Natural killer cell (primary cell): ENCODE measurements around the gene MPRIP. TPM values are rescaled to one million over a fixed set of nuclear protein-coding genes. Genes with fewer than 3 reads are reported as not detected.

Source experiments
- ATAC-seq, 3 donors: fragments of 150-1000 bp in 2 of 3; fragments of 200-7000 bp in 1 of 3; cut with Tn5 transposase; 1 replicate in 1 of 3; 2 replicates in 2 of 3; pipeline ENCODE4 v1.10.0; 2021; ENCODE audit warnings: mild to moderate bottlenecking in 2 of 3, moderate library complexity in 2 of 3
- DNase-seq, 2 donors: peaks; one replicate each; pipeline versions ENCODE4 v3.0.0 to v3.0.0-alpha.2; 2013 to 2021; ENCODE audit warnings: mixed read lengths in 1 of 2
- H3K27ac ChIP-seq: one replicate; pipeline ENCODE4 v1.5.1; 2013; ENCODE audit warnings: mild to moderate bottlenecking, low read length
- H3K27me3 ChIP-seq: one replicate; pipeline ENCODE4 v1.6.1; 2013; ENCODE audit warnings: low read length; ENCODE audit not compliant: control insufficient read depth, insufficient read depth
- H3K36me3 ChIP-seq: one replicate; pipeline ENCODE4 v1.6.1; 2013; ENCODE audit warnings: low read length; ENCODE audit not compliant: control insufficient read depth, insufficient read depth
- H3K4me1 ChIP-seq: one replicate; pipeline ENCODE4 v1.6.1; 2013; ENCODE audit warnings: low read length; ENCODE audit not compliant: control insufficient read depth, insufficient read depth
- H3K4me3 ChIP-seq: one replicate; pipeline ENCODE4 v1.5.1; 2013; ENCODE audit warnings: low read length
- H3K9me3 ChIP-seq: one replicate; pipeline ENCODE4 v1.6.1; 2013; ENCODE audit warnings: low read length; ENCODE audit not compliant: control insufficient read depth, insufficient read depth
- H3K27ac Mint-ChIP-seq, 2 donors: one replicate each; pipeline ENCODE4 v1.8.0; 2022; ENCODE audit warnings: mild to moderate bottlenecking in 2 of 2, mixed read lengths in 2 of 2, moderate library complexity in 1 of 2
- H3K27me3 Mint-ChIP-seq, 2 donors: one replicate each; pipeline ENCODE4 v1.8.0; 2022; ENCODE audit warnings: low read depth in 2 of 2, mixed read lengths in 2 of 2
- H3K36me3 Mint-ChIP-seq: one replicate; pipeline ENCODE4 v1.8.0; 2022; ENCODE audit warnings: mixed read lengths
- H3K4me1 Mint-ChIP-seq, 2 donors: one replicate each; pipeline ENCODE4 v1.8.0; 2022; ENCODE audit warnings: mixed read lengths in 2 of 2
- H3K4me3 Mint-ChIP-seq: one replicate; pipeline ENCODE4 v1.8.0; 2022; ENCODE audit warnings: mild to moderate bottlenecking, moderate library complexity, mixed read lengths
- H3K9me3 Mint-ChIP-seq, 2 donors: one replicate each; pipeline ENCODE4 v1.8.0; 2022; ENCODE audit warnings: mixed read lengths in 2 of 2
- CTCF ChIP-seq: fragments of 200-600 bp; IDR thresholded peaks from one replicate; pipeline ENCODE4 v1.8.0; 2022; ENCODE audit warnings: antibody characterized with exemption
- WGBS: methylation state at CpG from one replicate; pipeline ENCODE4 v1.1.7; 2013; ENCODE audit warnings: missing lambda C conversion rate; ENCODE audit not compliant: insufficient coverage; 5-methylcytosine and 5-hydroxymethylcytosine counted together
- intact Hi-C: fragments of 100-400 bp; cut with micrococcal nuclease; formaldehyde crosslinking; loops from one replicate; pipeline ENCODE4 v1.14.2; 2022
- total RNA-seq, 4 donors: library from RNA; stranded (reverse); fragments of 120-200 nt in 1 of 4; gene quantifications; one replicate each; pipeline versions ENCODE4 v1.2.3 to v1.2.4, GENCODE V29; 2013 to 2022

The MPRIP gene
- total RNA-seq, 3 donors from 2014 or later (not counting 1 experiment from before 2014, with no cell fraction given): 225 to 272 (median 229) TPM

DNA sequence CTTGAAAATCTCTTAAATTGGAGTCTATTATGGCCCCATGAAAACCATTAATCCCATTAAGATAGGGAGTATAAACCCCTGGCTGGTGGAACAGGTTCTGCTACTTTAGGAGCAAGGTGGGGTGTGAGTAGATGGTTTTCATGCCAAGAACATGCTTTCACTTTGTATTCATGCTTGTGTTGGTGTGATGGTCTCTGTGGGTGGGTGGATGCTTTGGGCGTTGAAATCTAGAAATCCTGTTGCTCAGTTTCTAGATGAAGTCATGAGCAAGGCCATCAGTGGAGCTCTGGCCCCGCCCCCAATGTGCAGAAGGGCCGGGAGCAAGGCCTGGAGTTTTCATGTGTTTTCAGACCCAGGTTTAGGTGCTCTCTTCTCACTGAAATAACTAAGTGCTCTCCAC lies 143.8 kb downstream of the MPRIP start:
- DNase-seq (peak in 1 of 2 donors; percentile 17), ATAC-seq (no peak)
- no peak for TF ChIP-seq CTCF
- intact Hi-C loops: no loop called here
- no peaks in the 10 kb centered on the region for H3K27me3 Mint-ChIP-seq
- H3K27ac Mint-ChIP-seq: peak overlapping the region; percentile 82 to 84
- Histone ChIP-seq H3K27me3 (no peaks in the 10 kb centered on the region), H3K9me3 (no peaks in the 10 kb centered on the region), H3K27ac (peak overlapping the region; percentile 37), H3K4me3 (no peak overlapping the region), H3K4me1 (peaks cover 33% of the 10 kb centered on the region), H3K36me3 (peaks cover 35% of the 10 kb centered on the region)
- no peak overlapping the region for H3K4me3 Mint-ChIP-seq
- H3K4me1 Mint-ChIP-seq: peaks cover 22 to 24% of the 10 kb centered on the region in 2 donors
- 68% methylated on average over 3 of the region's 3 CpGs for WGBS
- H3K36me3 Mint-ChIP-seq: no peaks in the 10 kb centered on the region
- H3K9me3 Mint-ChIP-seq: no peaks in the 10 kb centered on the region

GRCh38 chr17:17186551-17187505 lies 144.6 kb downstream of the MPRIP start:
- no peak for DNase-seq
- Mint-ChIP-seq H3K27me3 (no peaks in the 10 kb centered on the region), H3K4me1 (peaks cover 22 to 24% of the 10 kb centered on the region in 2 donors), H3K36me3 (no peaks in the 10 kb centered on the region), H3K27ac (peak overlapping the region in 1 of 2 donors; percentile 84), H3K9me3 (no peaks in the 10 kb centered on the region), H3K4me3 (no peak overlapping the region)
- peaks cover 28% of the 10 kb centered on the region for H3K36me3 ChIP-seq
- WGBS: 89% methylated on average over 14 of the region's 14 CpGs
- H3K27me3 ChIP-seq: no peaks in the 10 kb centered on the region
- no peak for ATAC-seq
- no peaks in the 10 kb centered on the region for H3K9me3 ChIP-seq
- intact Hi-C loops: no loop called here
- H3K4me1 ChIP-seq: peaks cover 30% of the 10 kb centered on the region
- no peak overlapping the region for H3K4me3 ChIP-seq
- H3K27ac ChIP-seq: no peak overlapping the region
- TF ChIP-seq CTCF: no peak

DNA sequence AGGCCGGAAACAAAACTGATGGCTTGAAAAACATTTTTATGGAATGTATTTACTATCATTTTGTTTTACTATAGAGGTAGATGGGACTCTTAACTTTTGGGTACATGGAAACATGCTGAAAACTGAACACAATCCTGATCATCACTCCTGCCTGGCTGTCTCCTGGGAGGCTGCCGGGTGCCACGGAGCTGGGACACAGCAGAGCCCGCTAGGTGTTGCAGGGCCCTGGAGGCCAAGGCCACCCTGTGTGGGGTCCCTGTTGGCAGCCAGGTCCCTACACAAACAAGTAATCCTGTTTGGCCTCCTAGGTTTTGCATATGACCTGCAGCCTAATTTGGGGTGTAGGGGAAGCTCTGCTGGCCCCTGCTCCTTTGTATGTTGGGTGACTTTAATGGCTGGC lies 146.3 kb downstream of the MPRIP start:
- 94% methylated on average over 4 of the region's 4 CpGs for WGBS
- Histone ChIP-seq H3K4me1 (peaks cover 18% of the 10 kb centered on the region), H3K4me3 (no peak overlapping the region), H3K36me3 (peaks cover 21% of the 10 kb centered on the region), H3K27ac (no peak overlapping the region), H3K9me3 (no peaks in the 10 kb centered on the region), H3K27me3 (no peaks in the 10 kb centered on the region)
- DNase-seq (no peak), ATAC-seq (no peak)
- Mint-ChIP-seq H3K4me3 (no peak overlapping the region), H3K27me3 (no peaks in the 10 kb centered on the region), H3K9me3 (no peaks in the 10 kb centered on the region), H3K27ac (no peak overlapping the region), H3K36me3 (no peaks in the 10 kb centered on the region), H3K4me1 (peaks cover 22 to 24% of the 10 kb centered on the region in 2 donors)
- TF ChIP-seq CTCF: no peak
- intact Hi-C loops: no loop called here
